Measurements from ENCODE around the gene POR. TPM values are rescaled to one million over a fixed set of nuclear protein-coding genes. Genes with fewer than 3 reads are reported as not detected.

Gene POR
- total and polyA plus RNA-seq, 7 donors, result 20.4 to 98.9 (median 39.3) TPM

- WGBS, 2 donors, result 91 to 93% methylated on average over 12 of the region's 12 CpGs
- no peak overlapping the region for H3K4me3 ChIP-seq
- H3K27ac ChIP-seq, result peak overlapping the region; percentile 84 to 95 (median 94)
- DNase-seq, result peak; percentile 88
- peaks cover 0 to 15% (median 5%) of the 10 kb centered on the region in 4 donors for H3K36me3 ChIP-seq
- peaks cover 0 to 64% (median 62%) of the 10 kb centered on the region in 4 donors for H3K4me1 ChIP-seq
- H3K9me3 ChIP-seq, result no peaks in the 10 kb centered on the region
- intact Hi-C loops (cut with DNase I), result loop anchor here (2.0 to 10.0 kb wide), 4 partner anchors 90 to 1719 kb away; partner anchors contain the start of genes HIP1 and RHBDD2
- TF ChIP-seq EP300 (IDR thresholded peaks at IDR 0.05) (peak; percentile 54 to 86 (median 64)), CTCF (IDR thresholded peaks at IDR 0.05) (no peak), POLR2AphosphoS5 (IDR thresholded peaks at IDR 0.05) (peak in 1 of 4 donors; percentile 19)
- H3K27me3 ChIP-seq, result no peaks in the 10 kb centered on the region
Observed at GRCh38 chr7:75968561-75969001, 53.6 kb downstream of the POR start.

- Histone ChIP-seq H3K4me3 (no peak overlapping the region), H3K9me3 (no peaks in the 10 kb centered on the region), H3K27me3 (no peaks in the 10 kb centered on the region), H3K4me1 (peaks cover 0 to 64% (median 61%) of the 10 kb centered on the region in 4 donors), H3K27ac (peak overlapping the region; percentile 84 to 95 (median 94)), H3K36me3 (peaks cover 0 to 21% (median 5%) of the 10 kb centered on the region in 4 donors)
- TF ChIP-seq CTCF (IDR thresholded peaks at IDR 0.05), result no peak
- peak; percentile 66 to 94 (median 82) for TF ChIP-seq POLR2AphosphoS5 (IDR thresholded peaks at IDR 0.05)
- no peak for TF ChIP-seq POLR2A (IDR thresholded peaks at IDR 0.05)
- peak; percentile 64 to 98 (median 80) for TF ChIP-seq EP300 (IDR thresholded peaks at IDR 0.05)
- 78 to 87% methylated on average over 13 of the region's 13 CpGs for WGBS, 2 donors
- DNase-seq, result peak; percentile 95
- intact Hi-C loops (cut with DNase I), result loop anchor here (2.0 to 10.0 kb wide), 4 partner anchors 90 to 1718 kb away; partner anchors contain the start of genes HIP1 and RHBDD2
Observed at GRCh38 chr7:75969182-75969581, 54.2 kb downstream of the POR start.

GRCh38 chr7:75969704-75970498, 54.9 kb downstream of the POR start:
- Histone ChIP-seq H3K36me3 (peaks cover 0 to 21% (median 5%) of the 10 kb centered on the region in 4 donors), H3K4me1 (peaks cover 0 to 64% (median 61%) of the 10 kb centered on the region in 4 donors), H3K9me3 (no peaks in the 10 kb centered on the region), H3K4me3 (no peak overlapping the region), H3K27me3 (no peaks in the 10 kb centered on the region), H3K27ac (peak overlapping the region; percentile 84 to 95 (median 94))
- TF ChIP-seq CTCF (IDR thresholded peaks at IDR 0.05) (no peak), POLR2A (IDR thresholded peaks at IDR 0.05) (no peak), EP300 (IDR thresholded peaks at IDR 0.05) (no peak), POLR2AphosphoS5 (IDR thresholded peaks at IDR 0.05) (no peak)
- intact Hi-C loops (cut with DNase I), result loop anchor here (2.0 to 10.0 kb wide), 4 partner anchors 91 to 1717 kb away; partner anchors contain the start of genes HIP1 and RHBDD2
- no peak for DNase-seq
- WGBS, 2 donors, result 93 to 94% methylated on average over 30 of the region's 30 CpGs

- 85 to 86% methylated on average over 14 of the region's 14 CpGs for WGBS, 2 donors
- Histone ChIP-seq H3K36me3 (peaks cover 0 to 21% (median 5%) of the 10 kb centered on the region in 4 donors), H3K4me3 (no peak overlapping the region), H3K27ac (peak overlapping the region; percentile 48 to 71 (median 56)), H3K9me3 (no peaks in the 10 kb centered on the region), H3K4me1 (peaks cover 0 to 49% (median 45%) of the 10 kb centered on the region in 4 donors), H3K27me3 (no peaks in the 10 kb centered on the region)
- no peak for DNase-seq
- intact Hi-C loops (cut with DNase I), result no loop called here
- TF ChIP-seq POLR2AphosphoS5 (IDR thresholded peaks at IDR 0.05) (no peak), EP300 (IDR thresholded peaks at IDR 0.05) (no peak)
Observed at GRCh38 chr7:75971309-75971960, 56.5 kb downstream of the POR start.

Data from sigmoid colon (tissue), 7 donors.